ENCODE results near the gene IL25. TPM values are rescaled to one million over a fixed set of nuclear protein-coding genes. Genes with fewer than 3 reads are reported as not detected.

IL25 gene
- total RNA-seq, 8 experiments from 2014 or later, result 0.14 to 0.66 (median 0.44) TPM; not detected in 4

DNA sequence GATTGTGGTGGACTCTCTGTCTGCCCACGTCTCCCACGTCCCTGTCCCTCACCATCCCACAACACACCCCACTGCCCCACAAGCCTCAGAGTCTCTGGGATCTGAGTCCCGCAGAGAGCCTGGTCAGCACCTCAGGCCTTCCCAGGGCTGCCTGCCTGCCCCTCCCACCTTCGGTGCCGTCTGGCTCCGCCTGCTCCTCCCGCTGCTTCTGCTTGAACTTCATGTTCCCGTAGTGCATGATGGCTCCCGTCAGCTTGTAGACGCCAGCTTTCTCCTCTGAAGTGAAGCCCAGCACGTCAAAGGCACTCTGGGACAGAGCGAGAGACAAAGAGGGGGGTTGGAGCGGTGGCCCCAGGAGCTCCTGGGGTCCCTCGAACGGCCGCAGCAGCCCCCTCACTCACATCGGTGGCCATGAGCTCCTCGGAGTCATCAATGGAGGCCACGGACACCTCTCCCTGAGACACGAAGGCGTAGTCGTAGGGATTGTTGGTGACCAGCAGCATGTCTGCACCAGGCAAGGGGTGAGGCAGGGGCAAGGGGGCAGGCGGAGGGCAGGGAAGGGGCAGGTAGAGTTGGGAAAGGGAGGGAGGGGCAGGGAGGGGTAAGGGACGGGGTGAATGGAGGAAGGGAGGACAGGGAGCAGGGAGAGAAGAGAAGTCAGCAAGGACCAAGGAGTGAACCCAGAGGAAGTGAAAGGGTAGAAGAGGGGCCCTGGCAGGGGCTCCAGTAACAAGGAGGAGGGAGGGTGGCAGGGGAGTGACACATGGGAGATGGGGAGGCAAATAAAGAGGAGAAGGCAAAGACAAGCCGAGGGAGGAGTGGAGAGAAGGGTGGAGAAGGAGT, 29.9 kb downstream of the IL25 start:
- in situ Hi-C loops (cut with MboI; ENCODE audit: low pct_unique_long_range_greater_than_20kb in 2 of 9, low sequenced_read_pairs in 9 of 9, unreplicated experiment in 9 of 9), result no loop called here
- no peak overlapping the region for H3K27ac ChIP-seq
- no peak overlapping the region for H3K4me3 ChIP-seq
- WGBS, 10 experiments, result 0 to 60% (median 30%) methylated on average over 1 to 14 of the region's 25 CpGs; no CpG with 5 or more reads in 6 of the 10 experiments
- H3K4me1 ChIP-seq (replicated peaks in 1 of 2), result no peaks in the 10 kb centered on the region
- peak in 2 of 8 experiments; percentile 74 to 81 for ATAC-seq (replicated peaks in 6 of 8)

- no peak overlapping the region for H3K27ac ChIP-seq
- in situ Hi-C loops (cut with MboI; ENCODE audit: low pct_unique_long_range_greater_than_20kb in 2 of 9, low sequenced_read_pairs in 9 of 9, unreplicated experiment in 9 of 9), result no loop called here
- no peak for ATAC-seq (replicated peaks in 6 of 8)
- H3K4me3 ChIP-seq, result no peak overlapping the region
- 20 to 80% (median 79%) methylated on average over 1 to 4 of the region's 7 CpGs; no CpG with 5 or more reads in 5 of the 10 experiments for WGBS, 10 experiments
- no peaks in the 10 kb centered on the region for H3K4me1 ChIP-seq (replicated peaks in 1 of 2)
These were observed 30.5 kb downstream of the IL25 start for GRCh38 chr14:23403139-23403438.

DNA sequence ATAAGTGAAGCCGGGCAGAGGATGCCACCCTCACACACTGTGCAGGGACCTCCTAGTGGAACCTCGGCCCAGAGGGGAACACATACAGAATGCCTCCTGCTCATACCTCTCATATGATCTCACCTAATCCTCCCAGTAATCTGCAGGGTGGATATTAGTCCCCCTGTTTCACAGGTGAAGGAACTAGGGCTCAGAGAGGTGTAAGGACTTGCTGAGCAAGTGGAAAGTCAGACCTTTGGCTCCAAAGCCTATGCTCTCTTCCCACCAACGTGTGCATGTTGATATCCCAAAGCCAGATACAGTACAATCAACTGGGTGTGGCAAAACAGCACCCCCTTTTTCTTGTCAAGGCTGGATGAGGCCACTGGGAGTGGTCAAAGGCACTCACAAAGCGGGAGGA, 31.3 kb downstream of the IL25 start:
- in situ Hi-C loops (cut with MboI; ENCODE audit: low pct_unique_long_range_greater_than_20kb in 2 of 9, low sequenced_read_pairs in 9 of 9, unreplicated experiment in 9 of 9), result no loop called here
- no peak for ATAC-seq (replicated peaks in 6 of 8)
- WGBS, 10 experiments, result 0 to 67% (median 20%) methylated on average over 1 to 2 of the region's 4 CpGs; no CpG with 5 or more reads in 5 of the 10 experiments

GRCh38 chr14:23404331-23404900, 31.8 kb downstream of the IL25 start:
- H3K4me3 ChIP-seq, result no peak overlapping the region
- in situ Hi-C loops (cut with MboI; ENCODE audit: low pct_unique_long_range_greater_than_20kb in 2 of 9, low sequenced_read_pairs in 9 of 9, unreplicated experiment in 9 of 9), result no loop called here
- no peaks in the 10 kb centered on the region for H3K4me1 ChIP-seq (replicated peaks in 1 of 2)
- WGBS, 10 experiments, result 40 to 93% (median 65%) methylated on average over 1 to 2 of the region's 14 CpGs; no CpG with 5 or more reads in 6 of the 10 experiments
- peak in 1 of 8 experiments; percentile 13 for ATAC-seq (replicated peaks in 6 of 8)
- H3K27ac ChIP-seq, result no peak overlapping the region

More for the DNA sequence above, 31.3 kb downstream of the IL25 start:
- H3K4me1 ChIP-seq (replicated peaks in 1 of 2), result no peaks in the 10 kb centered on the region
- no peak overlapping the region for H3K4me3 ChIP-seq
- H3K27ac ChIP-seq, result no peak overlapping the region

DNA sequence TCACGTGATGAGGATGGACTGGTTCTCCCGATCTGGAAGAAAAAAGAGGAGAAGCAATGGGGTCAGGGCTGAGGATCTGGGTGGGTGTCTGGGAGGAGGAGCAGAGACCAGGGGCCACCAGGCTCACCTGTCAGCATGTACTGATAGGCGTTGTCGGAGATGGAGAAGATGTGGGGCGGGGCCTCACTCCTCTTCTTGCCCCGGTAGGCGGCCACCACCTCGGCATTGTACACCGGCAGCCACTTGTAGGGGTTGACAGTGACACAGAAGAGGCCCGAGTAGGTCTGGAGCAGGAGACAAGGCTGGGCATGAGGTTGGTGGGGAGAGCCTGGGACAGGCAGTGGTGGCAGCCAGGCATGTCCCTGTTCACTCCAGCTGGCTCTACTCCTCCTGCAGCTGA, 32.5 kb downstream of the IL25 start:
- no peak overlapping the region for H3K27ac ChIP-seq
- no peak for ATAC-seq (replicated peaks in 6 of 8)
- no peaks in the 10 kb centered on the region for H3K4me1 ChIP-seq (replicated peaks in 1 of 2)
- in situ Hi-C loops (cut with MboI; ENCODE audit: low pct_unique_long_range_greater_than_20kb in 2 of 9, low sequenced_read_pairs in 9 of 9, unreplicated experiment in 9 of 9), result no loop called here
- WGBS, 10 experiments, result 21 to 80% (median 60%) methylated on average over 1 to 7 of the region's 10 CpGs; no CpG with 5 or more reads in 7 of the 10 experiments
- H3K4me3 ChIP-seq, result no peak overlapping the region

DNA sequence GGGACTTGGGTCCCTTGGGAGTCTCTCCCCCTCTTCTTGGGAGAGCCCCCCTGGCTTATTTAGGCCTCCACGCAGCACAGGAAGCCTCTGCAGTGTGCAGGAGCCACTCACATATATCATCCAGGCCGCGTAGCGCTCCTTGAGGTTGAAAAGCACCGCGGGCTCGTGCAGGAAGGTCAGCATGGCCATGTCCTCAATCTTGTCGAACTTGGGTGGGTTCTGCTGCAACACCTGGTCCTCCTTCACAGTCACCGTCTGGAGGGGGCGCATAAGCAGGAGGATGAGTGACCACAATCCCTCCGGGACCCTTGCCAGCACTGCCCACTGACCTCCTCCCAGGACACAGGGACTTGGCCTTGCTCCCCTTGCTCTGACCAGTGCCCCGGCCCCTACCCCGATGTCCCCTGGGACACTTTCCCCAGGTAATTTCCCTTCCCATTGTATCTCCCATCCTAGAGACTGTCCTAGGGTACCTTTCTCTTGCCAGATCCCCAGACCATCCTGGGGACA, 33.0 kb downstream of the IL25 start:
- Histone ChIP-seq H3K4me1 (replicated peaks in 1 of 2) (no peaks in the 10 kb centered on the region), H3K4me3 (no peak overlapping the region), H3K27ac (no peak overlapping the region)
- in situ Hi-C loops (cut with MboI; ENCODE audit: low pct_unique_long_range_greater_than_20kb in 2 of 9, low sequenced_read_pairs in 9 of 9, unreplicated experiment in 9 of 9), result no loop called here
- 67 to 100% (median 84%) methylated on average over 1 to 4 of the region's 13 CpGs; no CpG with 5 or more reads in 6 of the 10 experiments for WGBS, 10 experiments
- ATAC-seq (replicated peaks in 6 of 8), result no peak

GRCh38 chr14:23406244-23406643, 33.6 kb downstream of the IL25 start:
- WGBS, 10 experiments, result 0 to 29% (median 13%) methylated on average over 1 to 4 of the region's 4 CpGs; no CpG with 5 or more reads in 6 of the 10 experiments
- peak in 4 of 8 experiments; percentile 40 to 93 (median 50) for ATAC-seq (replicated peaks in 6 of 8)

GRCh38 chr14:23406725-23407355, 34.2 kb downstream of the IL25 start:
- in situ Hi-C loops (cut with MboI; ENCODE audit: low pct_unique_long_range_greater_than_20kb in 2 of 9, low sequenced_read_pairs in 9 of 9, unreplicated experiment in 9 of 9), result no loop called here
- ATAC-seq (replicated peaks in 6 of 8), result no peak
- Histone ChIP-seq H3K27ac (no peak overlapping the region), H3K4me3 (no peak overlapping the region), H3K4me1 (replicated peaks in 1 of 2) (no peaks in the 10 kb centered on the region)
- WGBS, 10 experiments, result 10 to 100% (median 81%) methylated on average over 2 to 4 of the region's 15 CpGs; no CpG with 5 or more reads in 4 of the 10 experiments

More at GRCh38 chr14:23406244-23406643, 33.6 kb downstream of the IL25 start:
- H3K4me1 ChIP-seq (replicated peaks in 1 of 2), result no peaks in the 10 kb centered on the region
- H3K27ac ChIP-seq, result no peak overlapping the region
- no peak overlapping the region for H3K4me3 ChIP-seq
- in situ Hi-C loops (cut with MboI; ENCODE audit: low pct_unique_long_range_greater_than_20kb in 2 of 9, low sequenced_read_pairs in 9 of 9, unreplicated experiment in 9 of 9), result no loop called here

DNA sequence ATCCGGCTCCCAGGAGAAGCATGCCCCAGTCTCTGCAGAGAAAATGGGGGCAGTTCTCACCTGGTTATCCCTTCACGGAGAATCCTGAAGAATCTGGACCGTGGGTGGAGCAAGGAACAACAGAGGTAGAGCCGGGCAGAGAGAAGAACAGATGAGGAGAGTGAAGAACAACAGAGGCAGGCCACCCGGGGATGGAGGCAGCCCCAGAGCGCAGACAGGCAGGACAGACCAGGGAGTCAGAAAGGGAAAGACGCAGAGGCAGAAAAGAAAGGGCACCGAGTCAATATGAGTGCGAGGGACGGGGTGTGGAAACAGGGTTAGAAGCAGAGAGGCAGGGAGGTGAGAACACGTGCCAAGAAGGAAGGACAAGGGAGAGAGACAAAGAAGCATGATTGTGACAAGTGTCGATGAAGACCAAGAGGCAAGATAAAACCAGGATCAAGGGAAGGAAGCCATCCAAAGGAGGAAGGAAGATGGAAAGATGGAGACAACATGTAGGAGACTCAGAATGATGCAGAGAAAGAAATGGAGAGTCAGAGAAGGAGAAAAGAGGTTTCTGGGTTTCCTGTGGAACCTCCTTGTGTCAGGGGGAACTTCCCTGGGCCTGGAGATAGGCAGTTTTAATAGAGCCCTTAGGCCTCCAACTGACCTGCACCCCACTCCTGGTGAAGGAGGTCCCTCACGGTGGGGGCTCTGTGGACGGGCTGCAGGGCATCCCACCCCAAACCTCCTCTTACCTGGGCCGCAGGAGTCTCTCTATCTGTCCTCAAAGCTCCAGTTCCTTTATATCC, 35.1 kb downstream of the IL25 start, which contains the start of gene MYH6:
TSS of gene MYH6 (minus strand) at position 758 of the 791 bp plus-strand sequence. CDS start 1,050 bp downstream, outside the sequence.
- Histone ChIP-seq H3K27ac (no peak within 1 kb of the TSS), H3K4me3 (no peak within 1 kb of the TSS), H3K4me1 (replicated peaks in 1 of 2) (no peaks in the 10 kb centered on the region)
- WGBS, 10 experiments, result 31 to 89% (median 70%) methylated on average over 2 to 11 of the region's 15 CpGs
- in situ Hi-C loops (cut with MboI; ENCODE audit: low pct_unique_long_range_greater_than_20kb in 2 of 9, low sequenced_read_pairs in 9 of 9, unreplicated experiment in 9 of 9), result no loop called here
- no peak for ATAC-seq (replicated peaks in 6 of 8)

GRCh38 chr14:23408307-23408630, 35.7 kb downstream of the IL25 start:
- 0 to 85% (median 44%) methylated on average over 1 to 4 of the region's 5 CpGs; no CpG with 5 or more reads in 7 of the 10 experiments for WGBS, 10 experiments
- H3K4me3 ChIP-seq, result no peak overlapping the region
- H3K4me1 ChIP-seq (replicated peaks in 1 of 2), result no peaks in the 10 kb centered on the region
- in situ Hi-C loops (cut with MboI; ENCODE audit: low pct_unique_long_range_greater_than_20kb in 2 of 9, low sequenced_read_pairs in 9 of 9, unreplicated experiment in 9 of 9), result no loop called here
- no peak overlapping the region for H3K27ac ChIP-seq
- no peak for ATAC-seq (replicated peaks in 6 of 8)

GRCh38 chr14:23409475-23409874, 36.9 kb downstream of the IL25 start:
- in situ Hi-C loops (cut with MboI; ENCODE audit: low pct_unique_long_range_greater_than_20kb in 2 of 9, low sequenced_read_pairs in 9 of 9, unreplicated experiment in 9 of 9), result no loop called here
- Histone ChIP-seq H3K27ac (no peak overlapping the region), H3K4me1 (replicated peaks in 1 of 2) (no peaks in the 10 kb centered on the region), H3K4me3 (no peak overlapping the region)
- ATAC-seq (replicated peaks in 6 of 8), result no peak
- 83% methylated on average over 1 of the region's 2 CpGs; no CpG with 5 or more reads in 9 of the 10 experiments for WGBS, 10 experiments

- Histone ChIP-seq H3K4me1 (replicated peaks in 1 of 2) (no peaks in the 10 kb centered on the region), H3K4me3 (no peak overlapping the region), H3K27ac (no peak overlapping the region)
- no peak for ATAC-seq (replicated peaks in 6 of 8)
- in situ Hi-C loops (cut with MboI; ENCODE audit: low pct_unique_long_range_greater_than_20kb in 2 of 9, low sequenced_read_pairs in 9 of 9, unreplicated experiment in 9 of 9), result no loop called here
- WGBS, 10 experiments, result 0 to 83% (median 70%) methylated on average over 1 to 10 of the region's 14 CpGs; no CpG with 5 or more reads in 6 of the 10 experiments
These were observed 37.5 kb downstream of the IL25 start for GRCh38 chr14:23409966-23410635.
